ENCODE measurements around the gene CEP41. TPM values are rescaled to one million over a fixed set of nuclear protein-coding genes. Genes with fewer than 3 reads are reported as not detected.

Gene CEP41
- total RNA-seq, 2 donors from 2014 or later, result 6.9 to 8.3 TPM

DNA sequence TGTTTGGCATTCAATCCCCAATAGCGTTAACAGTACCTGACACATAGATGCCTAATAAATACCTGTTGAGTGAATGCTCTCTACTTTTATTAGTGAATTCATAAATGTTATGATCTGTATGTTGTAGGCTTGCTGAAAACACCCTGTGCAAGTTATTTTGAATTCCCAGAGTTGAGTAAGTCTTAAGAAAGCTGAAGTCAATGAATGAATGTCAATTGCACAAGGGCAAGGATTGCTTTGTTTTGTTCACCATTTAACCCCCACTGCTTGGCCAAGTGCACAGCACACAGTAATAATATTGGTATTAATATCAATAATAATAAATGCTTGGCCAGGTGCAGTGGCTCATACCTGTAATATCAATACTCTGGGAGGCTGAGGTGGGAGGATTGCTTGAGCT, 50.3 kb downstream of the CEP41 start:
- ATAC-seq (no peak), DNase-seq (no peak)
- WGBS, 2 donors, result 31 to 54% methylated on average over 1 of the region's 1 CpG
- no peaks in the 10 kb centered on the region for H3K9me3 ChIP-seq
- H3K4me3 ChIP-seq, result no peak overlapping the region
- no peaks in the 10 kb centered on the region for H3K27me3 ChIP-seq
- H3K36me3 ChIP-seq (replicated peaks in 1 of 2; ENCODE audit: insufficient read depth in 1 of 2, low read depth in 2 of 2), result no peaks in the 10 kb centered on the region
- TF ChIP-seq, protein P1, sequence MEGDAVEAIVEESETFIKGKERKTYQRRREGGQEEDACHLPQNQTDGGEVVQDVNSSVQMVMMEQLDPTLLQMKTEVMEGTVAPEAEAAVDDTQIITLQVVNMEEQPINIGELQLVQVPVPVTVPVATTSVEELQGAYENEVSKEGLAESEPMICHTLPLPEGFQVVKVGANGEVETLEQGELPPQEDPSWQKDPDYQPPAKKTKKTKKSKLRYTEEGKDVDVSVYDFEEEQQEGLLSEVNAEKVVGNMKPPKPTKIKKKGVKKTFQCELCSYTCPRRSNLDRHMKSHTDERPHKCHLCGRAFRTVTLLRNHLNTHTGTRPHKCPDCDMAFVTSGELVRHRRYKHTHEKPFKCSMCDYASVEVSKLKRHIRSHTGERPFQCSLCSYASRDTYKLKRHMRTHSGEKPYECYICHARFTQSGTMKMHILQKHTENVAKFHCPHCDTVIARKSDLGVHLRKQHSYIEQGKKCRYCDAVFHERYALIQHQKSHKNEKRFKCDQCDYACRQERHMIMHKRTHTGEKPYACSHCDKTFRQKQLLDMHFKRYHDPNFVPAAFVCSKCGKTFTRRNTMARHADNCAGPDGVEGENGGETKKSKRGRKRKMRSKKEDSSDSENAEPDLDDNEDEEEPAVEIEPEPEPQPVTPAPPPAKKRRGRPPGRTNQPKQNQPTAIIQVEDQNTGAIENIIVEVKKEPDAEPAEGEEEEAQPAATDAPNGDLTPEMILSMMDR (IDR thresholded peaks at IDR 0.05), result no peak
- no peak for TF ChIP-seq POLR2A (IDR thresholded peaks at IDR 0.05)
- H3K4me1 ChIP-seq, result peaks cover 26% of the 10 kb centered on the region
- intact Hi-C loops (cut with DNase I), result no loop called here
- peak overlapping the region in 1 of 4 donors; percentile 7 for H3K27ac ChIP-seq

DNA sequence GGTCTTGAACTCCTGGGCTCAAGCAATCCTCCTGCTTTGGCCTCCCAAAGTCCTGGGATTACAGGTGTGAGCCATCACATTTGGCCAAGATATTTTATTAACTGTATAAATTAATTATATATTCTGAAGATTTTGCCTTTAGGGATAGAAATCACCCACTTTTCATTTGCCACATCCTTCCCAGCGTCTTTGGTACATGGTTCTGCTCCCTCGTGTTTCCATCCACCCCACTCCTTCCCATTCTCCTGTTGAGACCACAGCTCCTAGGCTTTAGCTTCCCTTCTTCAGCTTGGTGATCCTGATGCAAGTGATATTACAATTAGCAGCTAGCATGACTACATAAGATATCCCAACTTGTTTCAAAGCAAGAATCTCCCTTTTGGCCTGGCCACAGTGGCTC, 52.1 kb downstream of the CEP41 start:
- Histone ChIP-seq H3K36me3 (replicated peaks in 1 of 2; ENCODE audit: insufficient read depth in 1 of 2, low read depth in 2 of 2) (no peaks in the 10 kb centered on the region), H3K4me3 (no peak overlapping the region), H3K9me3 (no peaks in the 10 kb centered on the region), H3K4me1 (peaks cover 44% of the 10 kb centered on the region), H3K27ac (peak overlapping the region in 3 of 4 donors; percentile 49 to 99 (median 98)), H3K27me3 (no peaks in the 10 kb centered on the region)
- DNase-seq, result peak in 3 of 4 donors; percentile 52 to 59 (median 56)
- ATAC-seq, result peak; percentile 1
- TF ChIP-seq POLR2A (IDR thresholded peaks at IDR 0.05), result peak in 2 of 3 donors; percentile 43 to 50
- TF ChIP-seq, protein P1 (IDR thresholded peaks at IDR 0.05), result no peak
- intact Hi-C loops (cut with DNase I), result loop anchor here (10.0 kb wide), 1 partner anchor 114 kb away; no protein-coding TSS in a partner anchor
- 38 to 40% methylated on average over 2 of the region's 2 CpGs for WGBS, 2 donors

GRCh38 chr7:130387628-130388403, 53.0 kb downstream of the CEP41 start:
- ATAC-seq, result peak; percentile 25
- H3K4me3 ChIP-seq, result no peak overlapping the region
- H3K9me3 ChIP-seq, result no peaks in the 10 kb centered on the region
- H3K36me3 ChIP-seq (replicated peaks in 1 of 2; ENCODE audit: insufficient read depth in 1 of 2, low read depth in 2 of 2), result no peaks in the 10 kb centered on the region
- H3K27me3 ChIP-seq, result no peaks in the 10 kb centered on the region
- WGBS, 2 donors, result 43% methylated on average over 12 of the region's 12 CpGs
- peak; percentile 20 to 34 (median 24) for TF ChIP-seq POLR2A (IDR thresholded peaks at IDR 0.05)
- TF ChIP-seq, protein P1 (IDR thresholded peaks at IDR 0.05), result no peak
- peak; percentile 53 to 81 (median 76) for DNase-seq
- intact Hi-C loops (cut with DNase I), result loop anchor here (10.0 kb wide), 1 partner anchor 113 kb away; no protein-coding TSS in a partner anchor
- H3K4me1 ChIP-seq, result peaks cover 51% of the 10 kb centered on the region
- H3K27ac ChIP-seq, result peak overlapping the region; percentile 96 to 99 (median 98)

DNA sequence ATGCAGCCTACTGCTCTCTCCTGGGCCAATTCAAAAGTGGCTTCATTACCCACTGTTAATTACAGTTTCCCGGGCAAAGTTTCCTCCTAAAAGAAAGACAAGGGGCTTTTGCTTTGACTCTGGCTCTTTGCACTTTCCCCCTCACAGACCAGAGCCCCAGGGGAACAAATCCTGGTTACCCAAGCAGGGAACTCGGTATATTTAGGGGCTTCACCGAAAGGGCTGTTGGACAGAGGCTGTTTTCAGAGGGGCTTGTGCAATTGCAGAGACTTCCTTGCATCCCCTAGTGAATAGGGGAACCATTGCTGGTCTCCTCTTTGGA, 53.5 kb downstream of the CEP41 start:
- 28 to 35% methylated on average over 3 of the region's 3 CpGs for WGBS, 2 donors
- no peaks in the 10 kb centered on the region for H3K36me3 ChIP-seq (replicated peaks in 1 of 2; ENCODE audit: insufficient read depth in 1 of 2, low read depth in 2 of 2)
- no peaks in the 10 kb centered on the region for H3K9me3 ChIP-seq
- DNase-seq (no peak), ATAC-seq (no peak)
- intact Hi-C loops (cut with DNase I), result loop anchor here (10.0 kb wide), 1 partner anchor 112 kb away; no protein-coding TSS in a partner anchor
- peak overlapping the region; percentile 96 to 99 (median 98) for H3K27ac ChIP-seq
- H3K27me3 ChIP-seq, result no peaks in the 10 kb centered on the region
- H3K4me1 ChIP-seq, result peaks cover 51% of the 10 kb centered on the region
- H3K4me3 ChIP-seq, result no peak overlapping the region
- no peak for TF ChIP-seq POLR2A (IDR thresholded peaks at IDR 0.05)
- TF ChIP-seq, protein P1 (IDR thresholded peaks at IDR 0.05), result peak in 1 of 7 experiments; percentile 0

All from body of pancreas (tissue), 4 donors.